GM12864 (cell line): Measurements from ENCODE around the gene LAMTOR4.
"Not testable (repeated sequence)": the region's sequence is repeated elsewhere in the genome, so short reads cannot be mapped to it uniquely, and the experiment has no call there.

Experiments used
- DNase-seq: peaks from one replicate; pipeline ENCODE4 v3.0.0-alpha.2; 2011; ENCODE audit warnings: low read depth
- H3K4me3 ChIP-seq: 2 replicates; pipeline ENCODE4 v1.5.1; 2011; ENCODE audit warnings: mild to moderate bottlenecking, low read depth, low read length, control low read depth
- CTCF ChIP-seq: IDR thresholded peaks from 2 replicates; pipeline ENCODE4 v1.5.1; 2011; ENCODE audit warnings: low read depth, mild to moderate bottlenecking, moderate library complexity, low read length, control low read depth, inconsistent platforms; ENCODE audit errors: missing control alignments

The LAMTOR4 gene

GRCh38 chr7:100175296-100175935, 26.7 kb downstream of the LAMTOR4 start:
- DNase-seq, result no peak
- TF ChIP-seq CTCF, result no peak
- H3K4me3 ChIP-seq, result no peak overlapping the region

- H3K4me3 ChIP-seq, result peak overlapping the region; percentile 81
- DNase-seq, result no peak
- TF ChIP-seq CTCF, result no peak
Measured at GRCh38 chr7:100176096-100177044, 27.7 kb downstream of the LAMTOR4 start.

- no peak for TF ChIP-seq CTCF
- DNase-seq, result peak; percentile 89
- H3K4me3 ChIP-seq, result peak within 1 kb of the TSS; percentile 81
Measured at GRCh38 chr7:100177045-100178001, 28.6 kb downstream of the LAMTOR4 start, which contains the start of the genes GPC2 and STAG3. Gene GPC2, minus strand, starts transcription at chr7:100177381. Its CDS starts 182 bp downstream, at chr7:100177199. Gene STAG3, plus strand, starts transcription at chr7:100177918. Its CDS starts 2,639 bp downstream, at chr7:100180557.

GRCh38 chr7:100180084-100180483, 31.4 kb downstream of the LAMTOR4 start:
- H3K4me3 ChIP-seq, DNase-seq: not testable (repeated sequence)

GRCh38 chr7:100182616-100183015, 33.9 kb downstream of the LAMTOR4 start:
- H3K4me3 ChIP-seq, DNase-seq: not testable (repeated sequence)

GRCh38 chr7:100183090-100183489, 34.4 kb downstream of the LAMTOR4 start:
- H3K4me3 ChIP-seq, DNase-seq: not testable (repeated sequence)

- no peak for TF ChIP-seq CTCF
- H3K4me3 ChIP-seq, result no peak overlapping the region
- DNase-seq, result no peak
Measured at GRCh38 chr7:100185726-100186125, 37.0 kb downstream of the LAMTOR4 start.

- H3K4me3 ChIP-seq, result no peak overlapping the region
- no peak for DNase-seq
- peak; percentile 34 for TF ChIP-seq CTCF
Measured at GRCh38 chr7:100189061-100189460, 40.3 kb downstream of the LAMTOR4 start.
